K562 (cell line): ENCODE measurements around the gene RAI14.

Experiments used
- CCAR2 ChIP-seq: fragments of 200-400 bp; formaldehyde crosslinking; IDR thresholded peaks from 2 replicates; pipeline ENCODE4 v1.6.1; 2017; ENCODE audit warnings: mild to moderate bottlenecking, low read depth, low read length
- CHD2 ChIP-seq: IDR thresholded peaks from 2 replicates; pipeline ENCODE4 v1.6.1; 2011; ENCODE audit warnings: low read depth, low read length
- GATAD2A ChIP-seq: fragments of 450-650 bp; IDR thresholded peaks from 2 replicates; pipeline ENCODE4 v1.6.1; 2017
- NFYB ChIP-seq: IDR thresholded peaks from 2 replicates; pipeline ENCODE4 v1.6.1; 2011; ENCODE audit warnings: mild to moderate bottlenecking, moderate library complexity; ENCODE audit not compliant: insufficient read length; ENCODE audit errors: extremely low read depth
- NKRF ChIP-seq: fragments of 450-650 bp; IDR thresholded peaks from 2 replicates; pipeline ENCODE4 v1.6.1; 2016; ENCODE audit warnings: borderline replicate concordance
- PRPF4 ChIP-seq: fragments of 200-400 bp; formaldehyde crosslinking; IDR thresholded peaks from one replicate; pipeline ENCODE4 v1.6.1; 2017; ENCODE audit warnings: low read length, low read depth, mild to moderate bottlenecking; ENCODE audit not compliant: insufficient read depth, poor library complexity, severe bottlenecking
- SAP30 ChIP-seq: fragments of 200-600 bp; sonication (generic); IDR thresholded peaks from 2 replicates; pipeline ENCODE4 v1.6.1; 2012; ENCODE audit warnings: borderline replicate concordance, low read depth, mild to moderate bottlenecking, moderate library complexity, low read length, control low read depth, inconsistent platforms; ENCODE audit not compliant: insufficient read depth, poor library complexity, severe bottlenecking
- SIN3A ChIP-seq, 2 experiments: fragments of 150-350 bp in 1 of 2; IDR thresholded peaks; 2 replicates each; pipeline ENCODE4 v1.6.1; 2011 to 2016; ENCODE audit warnings: borderline replicate concordance in 2 of 2, low read depth in 2 of 2, low read length in 2 of 2, mild to moderate bottlenecking in 2 of 2, moderate library complexity in 2 of 2; ENCODE audit not compliant: control insufficient read depth in 1 of 2
- SPI1 ChIP-seq: IDR thresholded peaks from 2 replicates; pipeline ENCODE4 v1.6.1; 2011; ENCODE audit warnings: low read depth, low read length, control low read depth, borderline replicate concordance
- SRF ChIP-seq, 2 experiments: fragments of 250-450, 450-650 bp in 1 of 2; sonication (Bioruptor Pico) in 1 of 2; sonication (generic) in 1 of 2; formaldehyde crosslinking; IDR thresholded peaks; 2 replicates each; pipeline versions ENCODE4 v1.5.0 to v1.5.1; 2020 to 2022; ENCODE audit warnings: mild to moderate bottlenecking in 1 of 2, missing genetic modification reagents in 1 of 2
- STAT5A ChIP-seq: IDR thresholded peaks from 2 replicates; pipeline ENCODE4 v1.6.1; 2012; ENCODE audit warnings: low read length, inconsistent platforms, borderline replicate concordance
- ZFX ChIP-seq: sonication (generic); formaldehyde crosslinking; IDR thresholded peaks from 2 replicates; pipeline ENCODE4 v1.8.0; 2022; ENCODE audit warnings: mild to moderate bottlenecking, missing genetic modification reagents, moderate library complexity
- TF ChIP-seq, protein P1 (sequence below): fragments of 450-650 bp; IDR thresholded peaks from 2 replicates; pipeline ENCODE4 v1.6.1; 2018; ENCODE audit not compliant: partially characterized antibody
- TF ChIP-seq, protein P2 (sequence below), 3 experiments: IDR thresholded peaks in 2 of 3; conservative IDR thresholded peaks in 1 of 3; 2 replicates each; pipeline ENCODE4 v1.5.1; 2011 to 2012; ENCODE audit warnings: low read length in 3 of 3, mild to moderate bottlenecking in 3 of 3, control low read depth in 2 of 3, improper control_type of control experiment in 1 of 3, inconsistent platforms in 1 of 3, low read depth in 1 of 3, mixed read lengths in 1 of 3, moderate library complexity in 1 of 3; ENCODE audit not compliant: insufficient read depth in 2 of 3

DNA sequence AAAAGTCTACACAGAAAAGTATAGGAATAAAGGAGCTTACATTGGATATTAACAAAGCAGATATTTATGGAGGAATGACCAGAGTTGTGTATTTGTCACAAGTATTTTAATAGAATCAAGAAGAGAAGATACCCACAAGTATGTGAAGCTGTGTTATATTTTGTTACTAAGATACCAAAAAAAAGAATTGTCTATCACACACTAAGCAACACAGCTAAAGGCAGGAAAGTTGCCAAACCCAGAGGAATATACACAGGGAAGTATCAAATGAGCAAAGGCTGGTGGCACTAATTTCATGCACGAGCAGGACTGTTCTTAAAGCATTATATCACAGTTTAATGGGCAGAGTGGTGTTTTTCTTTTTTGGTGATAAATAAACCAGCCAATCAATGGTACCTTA lies 30.9 kb upstream of the RAI14 start:
- TF ChIP-seq CHD2 (no peak), NFYB (no peak), GATAD2A (no peak), SAP30 (no peak), SPI1 (no peak), SRF (CRISPR knock-in tag; IDR thresholded peaks at IDR 0.05) (no peak), SIN3A (IDR thresholded peaks at IDR 0.05; ENCODE audit: borderline replicate concordance in 2 of 2, control insufficient read depth in 1 of 2, low read depth in 2 of 2, low read length in 2 of 2) (no peak), STAT5A (no peak), PRPF4 (no peak), ZFX (CRISPR knock-in tag) (no peak), NKRF (no peak), CCAR2 (no peak)
- TF ChIP-seq, protein P1, sequence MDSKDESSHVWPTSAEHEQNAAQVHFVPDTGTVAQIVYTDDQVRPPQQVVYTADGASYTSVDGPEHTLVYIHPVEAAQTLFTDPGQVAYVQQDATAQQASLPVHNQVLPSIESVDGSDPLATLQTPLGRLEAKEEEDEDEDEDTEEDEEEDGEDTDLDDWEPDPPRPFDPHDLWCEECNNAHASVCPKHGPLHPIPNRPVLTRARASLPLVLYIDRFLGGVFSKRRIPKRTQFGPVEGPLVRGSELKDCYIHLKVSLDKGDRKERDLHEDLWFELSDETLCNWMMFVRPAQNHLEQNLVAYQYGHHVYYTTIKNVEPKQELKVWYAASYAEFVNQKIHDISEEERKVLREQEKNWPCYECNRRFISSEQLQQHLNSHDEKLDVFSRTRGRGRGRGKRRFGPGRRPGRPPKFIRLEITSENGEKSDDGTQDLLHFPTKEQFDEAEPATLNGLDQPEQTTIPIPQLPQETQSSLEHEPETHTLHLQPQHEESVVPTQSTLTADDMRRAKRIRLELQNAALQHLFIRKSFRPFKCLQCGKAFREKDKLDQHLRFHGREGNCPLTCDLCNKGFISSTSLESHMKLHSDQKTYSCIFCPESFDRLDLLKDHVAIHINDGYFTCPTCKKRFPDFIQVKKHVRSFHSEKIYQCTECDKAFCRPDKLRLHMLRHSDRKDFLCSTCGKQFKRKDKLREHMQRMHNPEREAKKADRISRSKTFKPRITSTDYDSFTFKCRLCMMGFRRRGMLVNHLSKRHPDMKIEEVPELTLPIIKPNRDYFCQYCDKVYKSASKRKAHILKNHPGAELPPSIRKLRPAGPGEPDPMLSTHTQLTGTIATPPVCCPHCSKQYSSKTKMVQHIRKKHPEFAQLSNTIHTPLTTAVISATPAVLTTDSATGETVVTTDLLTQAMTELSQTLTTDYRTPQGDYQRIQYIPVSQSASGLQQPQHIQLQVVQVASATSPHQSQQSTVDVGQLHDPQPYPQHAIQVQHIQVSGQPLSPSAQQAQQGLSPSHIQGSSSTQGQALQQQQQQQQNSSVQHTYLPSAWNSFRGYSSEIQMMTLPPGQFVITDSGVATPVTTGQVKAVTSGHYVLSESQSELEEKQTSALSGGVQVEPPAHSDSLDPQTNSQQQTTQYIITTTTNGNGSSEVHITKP = no peak
- TF ChIP-seq, protein P2, sequence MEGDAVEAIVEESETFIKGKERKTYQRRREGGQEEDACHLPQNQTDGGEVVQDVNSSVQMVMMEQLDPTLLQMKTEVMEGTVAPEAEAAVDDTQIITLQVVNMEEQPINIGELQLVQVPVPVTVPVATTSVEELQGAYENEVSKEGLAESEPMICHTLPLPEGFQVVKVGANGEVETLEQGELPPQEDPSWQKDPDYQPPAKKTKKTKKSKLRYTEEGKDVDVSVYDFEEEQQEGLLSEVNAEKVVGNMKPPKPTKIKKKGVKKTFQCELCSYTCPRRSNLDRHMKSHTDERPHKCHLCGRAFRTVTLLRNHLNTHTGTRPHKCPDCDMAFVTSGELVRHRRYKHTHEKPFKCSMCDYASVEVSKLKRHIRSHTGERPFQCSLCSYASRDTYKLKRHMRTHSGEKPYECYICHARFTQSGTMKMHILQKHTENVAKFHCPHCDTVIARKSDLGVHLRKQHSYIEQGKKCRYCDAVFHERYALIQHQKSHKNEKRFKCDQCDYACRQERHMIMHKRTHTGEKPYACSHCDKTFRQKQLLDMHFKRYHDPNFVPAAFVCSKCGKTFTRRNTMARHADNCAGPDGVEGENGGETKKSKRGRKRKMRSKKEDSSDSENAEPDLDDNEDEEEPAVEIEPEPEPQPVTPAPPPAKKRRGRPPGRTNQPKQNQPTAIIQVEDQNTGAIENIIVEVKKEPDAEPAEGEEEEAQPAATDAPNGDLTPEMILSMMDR (IDR thresholded peaks at IDR 0.05 in 2 of 3, conservative IDR thresholded peaks at IDR 0.05 in 1 of 3; ENCODE audit: insufficient read depth in 2 of 3, low read depth in 1 of 3, low read length in 3 of 3) = no peak
